HEK293T (cell line): Measurements from ENCODE around the gene GRIN3A.

Experiments used
- L3MBTL2 ChIP-seq: fragments of 450-650 bp; conservative IDR thresholded peaks from 2 replicates; pipeline ENCODE4 v1.6.1; 2016; ENCODE audit warnings: mild to moderate bottlenecking
- NFRKB ChIP-seq: fragments of 450-650 bp; IDR thresholded peaks from 2 replicates; pipeline ENCODE4 v1.6.1; 2016; ENCODE audit warnings: mild to moderate bottlenecking, moderate library complexity
- PKNOX1 ChIP-seq: fragments of 450-650 bp; IDR thresholded peaks from 2 replicates; pipeline ENCODE4 v1.6.1; 2016
- SUZ12 ChIP-seq: fragments of 450-650 bp; IDR thresholded peaks from 2 replicates; pipeline ENCODE4 v1.6.1; 2016; ENCODE audit warnings: mild to moderate bottlenecking
- ZNF384 ChIP-seq: fragments of 450-650 bp; IDR thresholded peaks from 2 replicates; pipeline ENCODE4 v1.6.1; 2016

DNA sequence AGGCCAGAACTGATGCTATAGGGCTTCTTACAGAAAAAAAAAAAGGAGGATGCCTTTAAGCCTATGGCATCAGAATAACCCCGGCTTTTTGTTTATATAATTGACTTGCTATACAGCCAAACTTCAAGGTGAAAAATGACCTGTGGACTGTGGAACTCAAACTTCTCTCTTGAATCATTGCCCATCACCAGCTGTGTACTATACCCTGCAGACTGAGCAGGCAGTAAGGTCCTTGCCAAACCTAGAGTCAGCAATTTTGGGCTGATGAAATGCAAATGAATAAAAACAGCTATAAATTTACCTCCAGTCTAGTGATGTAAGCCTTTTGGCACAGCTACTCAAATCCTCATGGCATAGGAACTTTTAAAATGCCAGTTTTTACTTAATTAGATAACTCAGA, 99.1 kb downstream of the GRIN3A start:
- TF ChIP-seq SUZ12 (no peak), PKNOX1 (no peak), ZNF384 (no peak), NFRKB (no peak), L3MBTL2 (no peak)
